NAMALWA (cell line): ENCODE data around the gene ZNF26.
"Not testable (repeated sequence)": the region's sequence is repeated elsewhere in the genome, so short reads cannot be mapped to it uniquely, and the experiment has no call there.

ENCODE experiments used
- DNase-seq: peaks from one replicate; pipeline ENCODE4 v3.0.0-alpha.2; 2015; ENCODE audit warnings: low spot score

ZNF26 gene, protein sequence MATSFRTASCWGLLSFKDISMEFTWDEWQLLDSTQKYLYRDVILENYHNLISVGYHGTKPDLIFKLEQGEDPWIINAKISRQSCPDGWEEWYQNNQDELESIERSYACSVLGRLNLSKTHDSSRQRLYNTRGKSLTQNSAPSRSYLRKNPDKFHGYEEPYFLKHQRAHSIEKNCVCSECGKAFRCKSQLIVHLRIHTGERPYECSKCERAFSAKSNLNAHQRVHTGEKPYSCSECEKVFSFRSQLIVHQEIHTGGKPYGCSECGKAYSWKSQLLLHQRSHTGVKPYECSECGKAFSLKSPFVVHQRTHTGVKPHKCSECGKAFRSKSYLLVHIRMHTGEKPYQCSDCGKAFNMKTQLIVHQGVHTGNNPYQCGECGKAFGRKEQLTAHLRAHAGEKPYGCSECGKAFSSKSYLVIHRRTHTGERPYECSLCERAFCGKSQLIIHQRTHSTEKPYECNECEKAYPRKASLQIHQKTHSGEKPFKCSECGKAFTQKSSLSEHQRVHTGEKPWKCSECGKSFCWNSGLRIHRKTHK

DNA sequence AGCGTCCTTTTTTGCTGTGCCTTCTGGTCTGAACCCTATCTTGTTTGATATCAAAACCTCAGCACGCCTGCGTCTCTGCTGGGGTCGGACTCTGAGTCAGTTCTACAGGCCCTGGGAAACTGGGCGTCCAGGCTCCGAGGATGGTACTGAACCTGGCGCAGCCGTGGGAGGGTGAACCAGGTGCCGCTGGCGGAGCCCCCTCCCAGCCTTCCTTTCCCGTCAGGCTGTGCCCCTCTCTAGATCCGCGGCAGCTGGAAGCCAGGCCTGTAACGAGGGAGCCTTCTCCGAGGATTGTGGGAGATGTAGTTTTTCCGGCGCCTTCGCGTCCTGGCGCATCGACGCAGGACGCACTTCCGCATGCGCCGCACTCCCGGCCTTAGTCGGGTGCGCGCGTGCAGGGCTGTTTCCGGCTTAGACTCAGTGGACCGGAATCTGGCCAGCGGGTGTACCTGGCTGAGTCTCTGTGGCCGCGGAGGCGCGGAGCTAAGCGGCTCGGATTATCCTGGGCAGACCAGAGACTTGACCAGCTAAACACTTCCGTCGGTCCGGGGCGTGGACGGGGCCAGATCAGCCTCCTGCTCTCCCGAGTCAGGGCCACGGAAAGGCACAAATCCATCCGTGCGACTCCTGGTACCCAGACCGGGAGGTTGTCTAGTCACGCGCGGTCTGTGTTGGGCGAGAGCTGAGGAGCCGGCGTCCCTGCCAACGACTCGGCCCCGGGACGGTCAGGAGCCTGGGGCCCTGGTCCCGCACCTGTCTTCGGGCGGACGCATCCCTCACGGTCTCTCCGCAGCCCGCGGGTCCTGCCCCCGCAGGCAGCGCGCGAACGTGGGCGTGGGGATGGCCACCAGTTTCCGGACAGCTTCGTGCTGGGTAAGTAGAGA, at the start of gene ZNF26:
Gene ZNF26 (plus strand): TSS at position 367 of the 884 bp plus-strand sequence. CDS start 474 bp downstream, at position 841.
- DNase-seq = peak; percentile 93

DNA sequence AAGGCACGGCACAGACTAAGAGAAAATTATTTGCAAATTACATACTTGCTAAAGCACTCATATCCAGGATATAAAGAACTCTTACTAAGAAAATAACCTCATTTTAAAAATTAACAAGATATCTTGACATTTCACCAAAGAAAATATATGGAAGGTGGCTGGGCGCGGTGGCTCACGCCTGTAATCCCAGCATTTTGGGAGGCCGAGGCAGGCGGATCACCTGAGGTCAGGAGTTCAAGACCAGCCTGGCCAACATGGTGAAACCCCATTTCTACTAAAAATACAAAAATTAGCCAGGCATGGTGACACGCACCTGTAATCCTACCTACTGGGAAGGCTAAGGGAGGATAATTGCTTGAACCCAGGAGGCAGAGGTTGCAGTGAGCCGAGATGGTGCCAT, 49.2 kb upstream of the ZNF26 start:
- not testable (repeated sequence) for DNase-seq

DNA sequence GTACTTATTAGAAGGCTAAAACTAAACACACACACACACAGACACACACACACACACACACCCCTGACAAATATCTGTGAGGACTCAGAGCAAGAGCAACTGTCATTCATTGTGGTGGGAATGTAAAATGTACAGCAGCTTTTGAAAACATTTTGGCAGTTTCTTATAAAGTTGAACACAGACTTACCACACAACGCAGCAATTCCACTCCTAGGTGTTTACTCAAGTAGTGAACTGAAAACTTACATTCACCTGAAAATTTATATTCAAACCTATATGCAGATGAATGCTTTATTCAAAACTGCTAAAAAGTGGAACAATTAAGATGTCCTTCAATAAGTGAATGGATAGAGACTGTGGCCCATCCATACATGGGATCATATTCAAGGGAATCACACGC, 48.7 kb upstream of the ZNF26 start:
- no peak for DNase-seq

DNA sequence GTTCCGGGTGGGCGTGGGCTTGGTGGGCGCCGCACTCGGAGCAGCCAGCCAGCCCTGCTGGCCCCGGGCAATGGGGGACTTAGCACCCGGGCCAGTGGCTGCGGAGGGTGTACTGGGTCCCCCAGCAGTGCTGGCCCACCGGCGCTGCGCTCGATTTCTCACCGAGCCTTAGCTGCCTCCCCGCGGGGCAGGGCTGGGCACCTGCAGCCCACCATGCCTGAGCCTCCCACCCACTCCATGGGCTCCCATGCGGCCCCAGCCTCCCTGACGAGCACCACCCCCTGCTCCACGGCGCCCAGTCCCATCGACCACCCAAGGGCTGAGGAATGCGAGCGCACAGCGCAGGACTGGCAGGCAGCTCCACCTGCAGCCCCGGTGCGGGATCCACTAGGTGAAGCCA, 47.4 kb upstream of the ZNF26 start:
- DNase-seq = not testable (repeated sequence)

DNA sequence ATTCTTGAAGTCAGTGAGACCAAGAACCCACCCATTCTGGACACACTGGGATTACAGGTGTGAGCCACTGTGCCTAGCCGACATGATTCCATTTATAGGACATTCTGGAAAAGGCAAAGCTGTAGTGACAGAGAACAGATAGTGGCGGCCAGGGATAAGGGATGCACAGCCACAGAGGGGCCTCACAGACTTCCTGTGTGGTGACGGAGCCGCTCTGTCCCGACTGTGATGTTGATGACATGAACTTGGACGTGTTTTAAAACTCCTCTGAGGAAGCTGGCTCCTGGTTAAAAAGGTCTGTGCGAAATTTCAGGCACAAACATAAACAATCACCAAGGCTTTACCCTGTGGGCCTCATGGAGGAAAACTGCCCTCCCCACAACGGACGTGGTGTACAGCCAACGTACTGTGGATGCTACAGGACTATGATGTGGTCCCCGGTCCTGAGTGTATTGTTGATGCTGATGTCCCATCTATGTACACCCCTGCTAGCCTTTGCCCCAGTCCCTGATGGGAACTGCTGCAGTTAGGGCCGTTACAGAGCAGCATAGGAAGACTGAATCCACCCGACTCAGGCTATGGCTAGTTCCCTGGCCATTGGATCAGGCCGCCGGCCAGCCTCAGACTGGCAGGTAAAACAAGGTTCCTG, 46.0 kb upstream of the ZNF26 start:
- no peak for DNase-seq

DNA sequence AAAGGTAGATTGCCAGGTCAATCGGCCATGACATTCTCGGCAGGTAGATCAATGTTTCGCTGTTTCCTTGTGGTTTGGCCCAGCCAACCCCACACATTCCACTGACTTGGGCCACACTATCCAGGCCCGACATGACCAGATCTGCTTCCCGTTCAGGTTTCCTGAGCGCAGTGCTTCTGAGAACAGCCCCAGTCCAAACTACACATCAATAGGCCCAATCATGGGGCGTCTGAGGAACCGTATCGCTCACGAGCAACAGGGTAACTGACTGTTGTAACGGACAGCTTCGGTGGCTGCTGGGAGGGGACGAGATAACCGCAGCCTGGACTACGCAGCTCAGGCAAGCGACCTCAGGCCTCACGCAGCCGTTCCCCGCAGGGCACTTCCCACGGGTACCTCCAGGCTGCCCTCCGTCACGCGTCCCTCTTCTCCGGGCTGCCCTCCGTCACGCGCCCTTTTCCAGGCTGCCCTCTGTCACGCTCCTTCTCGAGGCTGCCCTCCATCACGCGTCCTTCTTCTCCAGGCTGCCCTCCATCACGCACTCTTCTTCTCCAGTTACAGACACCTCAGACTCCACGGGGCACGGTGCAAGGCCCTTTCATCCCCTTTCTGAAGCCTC, 44.7 kb upstream of the ZNF26 start:
- DNase-seq = no peak

DNA sequence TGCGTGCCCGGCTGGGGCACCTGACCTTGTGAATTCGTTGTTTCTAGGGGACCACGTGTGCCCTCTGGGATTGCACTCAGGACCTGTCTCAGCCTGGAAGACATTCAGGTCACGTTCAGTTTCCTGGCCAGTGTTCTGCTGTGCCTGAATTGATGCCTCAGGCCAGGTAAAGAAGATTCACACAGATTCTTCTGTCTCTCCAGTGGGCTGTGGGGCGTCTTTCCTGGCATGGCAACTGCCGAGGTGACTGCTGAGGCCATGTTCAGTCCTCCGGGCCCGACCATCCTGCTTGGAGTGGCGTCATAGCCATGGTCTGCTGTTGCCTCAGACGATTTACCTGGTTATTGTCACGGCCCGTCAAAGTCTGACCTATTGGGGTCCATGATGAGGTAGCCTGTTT, 43.6 kb upstream of the ZNF26 start:
- no peak for DNase-seq

DNA sequence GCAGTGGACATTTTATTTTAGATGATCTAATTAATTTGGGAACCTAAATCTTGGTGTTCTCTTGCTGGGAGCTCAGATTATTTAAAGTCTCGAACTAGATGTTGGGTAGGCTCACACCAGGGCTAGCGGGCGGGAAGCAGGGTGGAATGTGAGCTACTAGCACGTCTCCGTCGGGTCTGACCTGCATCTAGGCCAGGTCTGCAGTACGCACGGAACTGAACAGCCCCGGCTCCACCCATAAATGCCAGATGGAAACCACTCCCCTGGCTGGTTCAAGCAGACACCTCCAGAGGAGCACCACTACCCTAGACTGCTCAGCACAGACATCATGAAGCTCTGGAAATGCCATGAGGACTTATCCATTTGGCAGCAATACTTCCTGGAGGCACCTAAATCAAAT, 40.4 kb upstream of the ZNF26 start:
- DNase-seq = no peak

DNA sequence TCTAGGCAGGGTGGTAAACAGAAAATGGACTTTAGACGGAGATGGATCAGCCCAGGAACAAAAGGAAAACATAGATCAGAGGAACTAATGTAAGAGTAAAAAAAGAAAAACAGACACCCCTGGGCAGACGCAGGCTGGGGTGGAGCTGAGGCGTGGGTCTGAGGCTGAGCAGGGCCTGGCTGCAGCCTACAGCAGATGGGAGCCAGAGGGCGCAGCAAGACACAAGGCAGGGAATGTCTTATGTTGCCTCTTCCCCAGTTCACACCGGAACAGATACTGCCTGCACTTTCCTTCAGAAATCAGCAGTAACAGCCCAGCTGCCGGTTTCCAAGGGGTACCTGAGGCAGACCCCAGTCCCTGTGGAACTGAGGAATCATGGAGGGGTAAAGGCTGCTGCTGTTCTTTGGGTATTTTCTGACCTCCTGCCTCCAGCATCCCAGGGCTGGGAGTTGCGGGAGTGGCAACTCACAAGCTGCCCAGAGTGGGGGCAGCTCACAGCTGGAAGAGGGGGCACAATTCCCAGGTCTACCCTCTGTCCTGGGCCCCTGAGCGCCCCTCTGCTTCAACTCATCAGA, 39.8 kb upstream of the ZNF26 start:
- DNase-seq = no peak

DNA sequence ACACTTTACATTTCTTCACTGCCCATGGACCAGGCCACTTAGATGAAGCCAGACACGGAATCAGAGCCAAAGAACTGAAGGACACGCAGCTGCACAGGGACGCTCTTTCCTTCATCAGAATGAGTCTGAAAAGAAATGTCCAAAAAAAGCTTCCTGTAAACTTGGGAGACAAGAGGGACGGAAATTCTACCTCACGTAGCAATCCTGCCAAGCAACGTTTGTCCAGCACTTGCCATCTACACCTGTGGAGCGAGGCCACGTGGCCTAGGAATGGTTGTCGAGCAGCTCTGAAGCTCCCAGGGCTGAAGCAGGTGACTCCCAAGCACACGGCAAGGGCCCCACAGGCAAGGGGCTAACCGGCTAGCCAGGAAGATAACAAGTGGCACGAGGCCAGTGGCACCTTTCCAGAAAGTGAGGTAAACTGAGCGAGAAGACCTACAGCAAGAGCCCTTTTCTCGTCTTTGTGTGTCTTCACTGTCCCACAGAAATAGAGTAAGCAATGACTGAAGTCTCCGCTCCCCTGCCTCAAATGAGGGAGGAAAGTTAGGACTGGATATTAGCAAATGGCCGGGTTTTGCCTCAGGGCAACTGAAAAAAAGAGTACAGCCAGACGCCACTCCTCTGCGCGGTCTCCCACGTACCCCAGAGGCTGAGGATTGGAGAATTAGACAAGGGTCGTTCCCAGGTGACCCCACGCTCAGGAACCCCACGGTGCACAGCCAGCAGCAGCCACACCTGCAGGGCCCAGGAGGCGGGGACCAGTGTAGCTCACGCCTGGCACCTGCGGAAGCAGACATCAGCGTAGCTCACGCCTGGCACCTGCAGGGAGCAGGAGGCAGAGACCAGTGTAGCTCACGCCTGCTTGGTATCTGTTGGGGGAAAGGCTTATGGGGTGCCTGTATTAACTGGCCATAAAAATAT, 37.8 kb upstream of the ZNF26 start:
- no peak for DNase-seq

DNA sequence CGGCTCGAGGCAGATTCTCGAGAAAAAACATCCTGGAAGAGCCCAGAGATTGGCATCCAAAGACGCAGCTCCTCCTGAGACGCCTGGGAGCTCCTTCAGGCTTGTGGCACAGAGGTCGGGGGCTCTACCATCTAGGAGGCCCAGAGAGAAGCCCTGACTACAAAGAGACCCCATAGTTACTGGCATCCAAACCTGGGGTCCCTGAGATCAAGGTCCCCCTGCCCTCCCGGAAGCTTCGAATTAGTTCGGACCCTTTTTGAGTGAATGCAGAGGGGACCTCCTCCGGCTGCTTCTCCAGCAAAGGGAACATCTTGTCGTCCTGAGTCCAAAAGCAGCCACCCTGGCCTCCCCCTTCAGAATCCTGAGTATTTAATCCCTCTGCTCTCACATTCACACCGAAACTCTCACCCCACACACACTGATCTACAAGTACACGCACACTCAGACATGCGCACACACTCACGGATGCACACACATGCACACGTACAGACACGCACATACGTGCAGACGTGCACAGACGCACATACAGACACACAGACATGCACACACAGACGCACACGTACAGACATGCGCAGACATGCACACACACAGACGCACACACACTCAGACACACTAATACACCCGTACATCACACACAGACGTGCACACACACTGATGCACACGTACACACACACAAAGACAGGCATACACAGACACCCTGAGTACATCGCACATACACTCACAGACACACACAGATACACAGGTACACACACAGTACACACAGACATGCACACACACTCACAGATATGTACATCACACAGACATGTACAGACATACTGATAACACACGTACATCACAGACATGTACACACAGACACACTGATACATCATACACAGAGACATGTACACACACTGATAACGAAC, 36.0 kb upstream of the ZNF26 start:
- no peak for DNase-seq

DNA sequence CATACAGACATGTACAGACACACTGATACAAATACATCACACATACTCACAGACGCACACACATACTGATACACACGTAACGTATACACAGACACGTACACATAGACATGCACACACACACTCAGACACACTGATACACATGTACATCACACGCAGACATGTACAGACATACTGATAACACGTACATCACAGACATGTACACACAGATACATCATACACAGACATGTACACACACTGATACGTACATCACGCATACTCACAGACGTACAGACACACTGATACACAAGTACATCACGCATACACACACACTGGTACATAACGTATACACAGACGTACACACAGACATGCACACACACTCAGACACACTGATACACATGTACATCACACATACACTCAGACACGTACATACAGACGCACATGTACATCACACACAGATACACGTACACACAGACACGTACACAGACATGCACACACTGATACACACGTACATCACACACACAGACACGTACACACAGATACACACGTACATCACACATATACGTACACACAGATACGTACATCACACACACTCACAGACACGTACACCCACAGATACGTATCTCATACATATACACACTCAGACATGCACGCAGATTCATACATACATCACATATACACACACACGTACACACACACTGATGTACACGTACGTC, 35.2 kb upstream of the ZNF26 start:
- DNase-seq = no peak

DNA sequence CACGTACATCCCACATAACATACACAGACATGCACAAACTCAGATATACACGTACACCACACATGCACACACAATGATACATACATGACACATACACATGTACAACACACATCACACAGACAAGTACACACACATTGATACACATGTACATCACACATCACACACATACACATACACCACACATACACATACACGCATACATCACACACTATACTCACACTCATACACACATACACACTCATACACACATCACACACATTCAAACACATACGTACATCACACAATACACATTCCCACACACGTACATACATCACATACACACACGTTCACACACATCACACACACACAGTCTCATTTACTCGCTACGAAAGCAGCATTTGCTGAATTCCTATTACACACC, 34.5 kb upstream of the ZNF26 start:
- DNase-seq = no peak

DNA sequence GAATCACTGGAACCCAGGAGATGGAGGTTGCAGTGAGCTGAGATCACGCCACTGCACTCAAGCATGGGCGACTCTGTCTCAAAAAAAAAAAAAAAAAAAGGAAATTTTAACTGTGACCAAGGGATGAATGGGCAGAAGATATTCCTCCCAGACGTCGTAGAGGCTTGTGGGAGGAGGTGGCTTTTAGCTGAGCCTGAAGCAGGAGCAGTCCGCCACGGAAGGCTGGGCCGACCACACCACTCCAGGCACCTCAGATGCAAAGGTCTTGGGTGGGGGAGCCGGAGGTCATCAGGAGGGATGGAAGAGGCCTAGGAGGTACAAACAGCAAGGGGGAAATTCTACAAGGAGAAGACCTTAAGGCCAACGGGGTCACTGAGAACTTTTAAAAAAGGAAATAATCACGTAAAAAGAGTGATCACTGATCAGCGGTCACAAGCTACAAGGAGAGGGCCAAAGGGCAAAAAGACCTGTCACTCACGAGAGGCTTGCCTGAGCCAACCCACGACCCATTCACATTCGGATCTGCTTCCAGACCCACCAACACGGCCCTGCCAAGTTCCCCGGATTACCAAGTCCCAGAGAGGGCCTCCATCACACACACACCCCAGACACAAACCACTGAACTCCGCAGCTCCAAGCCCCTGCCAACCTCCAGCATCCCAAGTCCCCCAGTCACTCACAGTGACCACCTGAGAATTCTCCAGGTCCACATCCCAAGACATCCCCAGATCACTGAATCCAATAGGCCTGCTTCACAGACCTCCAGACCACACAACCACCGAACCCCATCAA, 33.6 kb upstream of the ZNF26 start:
- no peak for DNase-seq

DNA sequence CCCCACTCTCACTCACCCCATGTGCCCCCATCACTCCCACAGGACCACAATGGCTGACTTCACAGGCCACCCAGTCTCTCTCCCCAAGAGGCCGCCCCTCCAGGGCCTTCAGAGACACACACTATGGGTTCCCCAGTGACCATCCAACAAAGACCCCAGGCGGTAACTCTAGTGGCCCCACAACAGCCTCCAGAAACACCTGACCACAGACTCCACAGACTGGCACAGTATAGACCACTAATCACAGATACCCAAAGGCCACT, 33.1 kb upstream of the ZNF26 start:
- DNase-seq = no peak

DNA sequence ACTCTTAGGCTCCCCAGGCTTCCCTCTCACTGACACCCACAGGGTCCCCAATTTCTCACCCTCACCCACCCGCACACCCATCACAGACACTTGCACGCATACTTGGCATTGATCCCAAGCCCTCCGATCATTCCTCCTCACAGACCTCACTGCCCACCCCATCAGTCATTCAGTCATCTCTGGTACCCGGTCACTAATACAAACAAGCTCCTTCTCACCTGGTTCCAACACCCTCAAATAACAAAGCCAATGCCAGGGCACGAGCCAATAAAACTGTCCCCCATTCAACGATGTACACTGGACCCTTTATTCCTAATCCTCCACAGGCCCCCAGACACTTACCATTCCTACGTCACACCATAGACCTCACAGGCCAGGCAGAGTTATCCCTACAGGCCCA, 32.4 kb upstream of the ZNF26 start:
- no peak for DNase-seq

DNA sequence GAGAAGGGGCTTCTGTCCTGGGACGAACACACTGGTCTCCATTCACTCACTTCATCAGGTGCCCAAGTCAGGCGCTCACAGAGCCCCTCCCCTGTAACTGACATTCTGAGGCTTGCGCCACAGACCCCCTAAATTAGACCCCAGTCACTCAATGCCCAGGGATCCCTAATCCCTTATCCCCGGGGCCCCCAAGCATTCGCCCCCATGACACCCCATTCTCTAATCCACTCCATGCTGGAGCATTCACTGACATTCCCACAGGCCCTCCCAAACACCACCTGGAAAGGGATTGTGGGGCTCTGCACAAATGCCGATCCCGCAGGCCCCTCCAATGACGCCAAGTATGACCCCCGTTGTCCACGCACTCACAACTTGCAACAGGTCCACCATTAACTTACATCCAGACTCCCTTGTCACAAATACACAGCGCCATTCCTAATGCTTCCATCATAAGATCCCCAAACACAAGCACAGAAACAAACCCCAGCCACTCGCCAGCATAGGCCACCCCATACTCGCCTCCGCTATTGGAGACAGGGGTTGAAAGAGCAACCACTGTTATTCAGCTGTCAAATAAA, 31.6 kb upstream of the ZNF26 start:
- DNase-seq = peak; percentile 17
